A172 (cell line): ENCODE data around the gene SESN2. TPM values are rescaled to one million over a fixed set of nuclear protein-coding genes. Genes with fewer than 3 reads are reported as not detected.

ENCODE experiments used
- DNase-seq: peaks from one replicate; pipeline ENCODE4 v3.0.0-alpha.2; 2015; ENCODE audit warnings: low spot score
- total RNA-seq: library from RNA; depleted of rRNA; stranded (reverse); fragments of >200 nt; shearing (Covaris generic); gene quantifications from 2 replicates; pipeline ENCODE4 v1.2.3, GENCODE V29; 2014

Gene SESN2
- total RNA-seq, 1 experiment from 2014 or later = 5.3 TPM

- no peak for DNase-seq
Observed at GRCh38 chr1:28249866-28250295, 9.4 kb upstream of the SESN2 start.

GRCh38 chr1:28256197-28256827 lies 3.0 kb upstream of the SESN2 start:
- no peak for DNase-seq

- no peak for DNase-seq
Observed at GRCh38 chr1:28257736-28258135, 1.6 kb upstream of the SESN2 start.

GRCh38 chr1:28258628-28259251 lies 578 bp upstream of the SESN2 start:
- no peak for DNase-seq

GRCh38 chr1:28259934-28260802 lies 850 bp downstream of the SESN2 start:
- DNase-seq = peak; percentile 37

- DNase-seq = no peak
Observed at GRCh38 chr1:28260803-28261174, 1.5 kb downstream of the SESN2 start.

GRCh38 chr1:28264897-28265296 lies 5.6 kb downstream of the SESN2 start:
- DNase-seq = no peak

- DNase-seq = no peak
Observed at GRCh38 chr1:28265577-28265976, 6.3 kb downstream of the SESN2 start.

- DNase-seq = no peak
Observed at GRCh38 chr1:28266920-28267322, 7.6 kb downstream of the SESN2 start.

- DNase-seq = no peak
Observed at GRCh38 chr1:28267633-28268032, 8.3 kb downstream of the SESN2 start.

- DNase-seq = no peak
Observed at GRCh38 chr1:28269529-28269928, 10.2 kb downstream of the SESN2 start.

GRCh38 chr1:28272215-28272852 lies 13.0 kb downstream of the SESN2 start:
- no peak for DNase-seq

GRCh38 chr1:28273216-28273860 lies 14.0 kb downstream of the SESN2 start:
- DNase-seq = no peak

- DNase-seq = no peak
Observed at GRCh38 chr1:28278763-28279162, 19.4 kb downstream of the SESN2 start.

GRCh38 chr1:28279721-28280120 lies 20.4 kb downstream of the SESN2 start:
- DNase-seq = no peak

- peak; percentile 4 for DNase-seq
Observed at GRCh38 chr1:28280501-28280900, 21.2 kb downstream of the SESN2 start.

GRCh38 chr1:28280977-28281381 lies 21.7 kb downstream of the SESN2 start:
- no peak for DNase-seq

GRCh38 chr1:28281608-28282425 lies 22.5 kb downstream of the SESN2 start:
- no peak for DNase-seq

- no peak for DNase-seq
Observed at GRCh38 chr1:28282426-28283407, 23.4 kb downstream of the SESN2 start.

GRCh38 chr1:28286111-28286510 lies 26.8 kb downstream of the SESN2 start:
- DNase-seq = no peak
